ENCODE measurements around the gene SORBS1. TPM values are rescaled to one million over a fixed set of nuclear protein-coding genes. Genes with fewer than 3 reads are reported as not detected.
A peak's percentile ranks its signal among the peaks of the same experiment; 100 is the strongest.

SORBS1 gene
- total RNA-seq, 4 donors from 2014 or later, result 92.2 to 308 (median 150) TPM

- Histone ChIP-seq H3K4me1 (peaks cover 29 to 90% (median 85%) of the 10 kb centered on the region in 4 donors), H3K4me3 (no peak overlapping the region), H3K27ac (peak overlapping the region; percentile 78 to 89 (median 88)), H3K36me3 (no peaks in the 10 kb centered on the region), H3K9me3 (no peaks in the 10 kb centered on the region), H3K27me3 (no peaks in the 10 kb centered on the region)
- intact Hi-C loops (cut with DNase I; ENCODE audit: low total_unique reads) (no loop called here), in situ Hi-C loops (cut with MboI; ENCODE audit: low pct_ligation_motif_present in 1 of 4, low pct_unique_long_range_greater_than_20kb in 1 of 4, low sequenced_read_pairs in 3 of 4) (no loop called here)
- TF ChIP-seq POLR2AphosphoS5 (IDR thresholded peaks at IDR 0.05), result no peak
- TF ChIP-seq EP300 (IDR thresholded peaks at IDR 0.05; ENCODE audit: low read depth), result no peak
- TF ChIP-seq CTCF (IDR thresholded peaks at IDR 0.05), result no peak
- TF ChIP-seq POLR2A (IDR thresholded peaks at IDR 0.05), result no peak
- DNase-seq, result no peak
- 88 to 100% methylated on average over 1 of the region's 1 CpG for WGBS, 2 donors (ENCODE audit: low coverage in 1 of 2)
These were observed 83.0 kb downstream of the SORBS1 start for GRCh38 chr10:95478185-95478584.

- H3K36me3 ChIP-seq, result no peaks in the 10 kb centered on the region
- H3K4me1 ChIP-seq, result peaks cover 24 to 96% (median 81%) of the 10 kb centered on the region in 4 donors
- DNase-seq, result no peak
- in situ Hi-C loops (cut with MboI; ENCODE audit: low pct_ligation_motif_present in 1 of 4, low pct_unique_long_range_greater_than_20kb in 1 of 4, low sequenced_read_pairs in 3 of 4), result no loop called here
- intact Hi-C loops (cut with DNase I; ENCODE audit: low total_unique reads), result no loop called here
- no peaks in the 10 kb centered on the region for H3K27me3 ChIP-seq
- 50 to 81% methylated on average over 1 to 2 of the region's 2 CpGs for WGBS, 2 donors (ENCODE audit: low coverage in 1 of 2)
- H3K27ac ChIP-seq, result peak overlapping the region; percentile 78 to 89 (median 88)
- no peak overlapping the region for H3K4me3 ChIP-seq
- H3K9me3 ChIP-seq, result no peaks in the 10 kb centered on the region
- TF ChIP-seq EP300 (IDR thresholded peaks at IDR 0.05; ENCODE audit: low read depth), result no peak
- no peak for TF ChIP-seq POLR2A (IDR thresholded peaks at IDR 0.05)
- no peak for TF ChIP-seq POLR2AphosphoS5 (IDR thresholded peaks at IDR 0.05)
- TF ChIP-seq CTCF (IDR thresholded peaks at IDR 0.05), result no peak
These were observed 84.0 kb downstream of the SORBS1 start for GRCh38 chr10:95477175-95477520.

GRCh38 chr10:95476469-95477174, 84.5 kb downstream of the SORBS1 start:
- peaks cover 19 to 95% (median 77%) of the 10 kb centered on the region in 4 donors for H3K4me1 ChIP-seq
- in situ Hi-C loops (cut with MboI; ENCODE audit: low pct_ligation_motif_present in 1 of 4, low pct_unique_long_range_greater_than_20kb in 1 of 4, low sequenced_read_pairs in 3 of 4), result no loop called here

More at GRCh38 chr10:95476469-95477174, 84.5 kb downstream of the SORBS1 start:
- DNase-seq, result no peak
- no peak for TF ChIP-seq POLR2AphosphoS5 (IDR thresholded peaks at IDR 0.05)
- no peak for TF ChIP-seq POLR2A (IDR thresholded peaks at IDR 0.05)
- no peak for TF ChIP-seq EP300 (IDR thresholded peaks at IDR 0.05; ENCODE audit: low read depth)
- TF ChIP-seq CTCF (IDR thresholded peaks at IDR 0.05), result no peak
- WGBS, 2 donors (ENCODE audit: low coverage in 1 of 2), result 61 to 90% methylated on average over 3 to 5 of the region's 5 CpGs
- Histone ChIP-seq H3K27ac (peak overlapping the region; percentile 78 to 89 (median 88)), H3K36me3 (no peaks in the 10 kb centered on the region), H3K27me3 (no peaks in the 10 kb centered on the region), H3K9me3 (no peaks in the 10 kb centered on the region), H3K4me3 (no peak overlapping the region)
- intact Hi-C loops (cut with DNase I; ENCODE audit: low total_unique reads), result loop anchor here (1.0 kb wide), 1 partner anchor 26 kb away; no protein-coding TSS in a partner anchor
